ENCODE measurements around the gene LRP1B. TPM values are rescaled to one million over a fixed set of nuclear protein-coding genes. Genes with fewer than 3 reads are reported as not detected.

Gene LRP1B
- total and polyA plus RNA-seq, 2 of the 8 experiments (the other 6 are each of a cell fraction or from before 2014, with no cell fraction given): 0.03 TPM; not detected in 1

DNA sequence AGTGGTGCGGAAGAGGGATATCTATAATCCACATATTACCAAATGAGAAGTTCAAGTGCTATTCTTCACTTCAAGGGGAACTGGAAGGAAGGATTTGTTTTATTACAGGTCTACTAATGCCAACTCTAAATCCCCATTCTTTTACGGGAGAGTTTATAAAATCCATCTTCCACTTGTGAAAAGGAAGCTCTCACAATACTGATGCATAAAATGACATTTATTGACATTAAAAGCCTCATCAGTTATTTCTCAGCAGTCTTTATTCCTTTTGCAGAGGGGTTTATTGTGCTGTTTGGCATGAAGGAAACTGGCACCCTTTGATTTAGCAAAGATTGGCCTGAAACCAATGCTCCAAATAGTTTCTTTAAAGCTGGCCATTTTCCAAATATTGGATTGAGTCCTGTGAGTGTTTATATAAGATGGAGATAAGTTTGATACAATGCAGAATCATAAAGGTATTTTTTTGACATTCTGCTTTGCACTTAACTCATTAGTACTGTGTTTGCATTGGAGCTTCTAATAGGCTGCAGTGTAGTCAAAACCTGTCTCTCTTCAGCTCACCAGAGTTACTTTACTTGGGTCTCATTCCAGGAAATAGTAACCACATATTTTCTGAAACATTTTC lies 26.6 kb downstream of the LRP1B start:
- WGBS, 2 experiments (ENCODE audit: extremely low coverage in 1 of 2, insufficient coverage in 1 of 2, insufficient read length in 1 of 2, insufficient replicate concordance in 2 of 2, low coverage in 1 of 2, low lambda C conversion rate in 2 of 2, missing lambda C conversion rate in 1 of 2): 97% methylated on average over 2 of the region's 2 CpGs; no CpG with 5 or more reads in 1 of the 2 experiments
- ChIA-PET CTCF (ENCODE audit: partially characterized antibody) (interaction anchor here (0.9 to 2.2 kb wide), 5 partner anchors 11 to 930 kb away, joined by 3 to 5 read pairs (median 3); no protein-coding TSS in a partner anchor), POLR2A (ENCODE audit: partially characterized antibody) (no interaction called here)

More for the DNA sequence above, 26.6 kb downstream of the LRP1B start:
- H2BK15ac ChIP-seq (ENCODE audit: low read length): no peak overlapping the region
- no peak overlapping the region for H2AK5ac ChIP-seq (ENCODE audit: low read depth, low read length)
- H2BK5ac ChIP-seq (ENCODE audit: low read depth, low read length): no peak overlapping the region
- H3K4ac ChIP-seq (replicated peaks; ENCODE audit: insufficient read length, low read depth, low read length): no peak overlapping the region
- H4K20me1 ChIP-seq (replicated peaks in 1 of 2; ENCODE audit: control insufficient read depth in 1 of 2, insufficient read depth in 2 of 2, low read length in 2 of 2): no peaks in the 10 kb centered on the region
- no peak overlapping the region for H4K5ac ChIP-seq (ENCODE audit: insufficient read length, low read depth, low read length)
- H4K91ac ChIP-seq (replicated peaks; ENCODE audit: insufficient read length, low read length): no peak overlapping the region
- H3K4me1 ChIP-seq (replicated peaks in 1 of 4; ENCODE audit: control insufficient read depth in 3 of 4, insufficient read depth in 4 of 4, low read length in 3 of 4): peaks cover 0 to 4% (median under 1%) of the 10 kb centered on the region in 4 experiments; a peak in 2 of 7 replicates
- no peak overlapping the region for H3K4me2 ChIP-seq (ENCODE audit: insufficient read depth in 1 of 2, low read depth in 2 of 2, low read length in 2 of 2)
- no peaks in the 10 kb centered on the region for H3K79me2 ChIP-seq (ENCODE audit: control insufficient read depth in 1 of 2, insufficient read depth in 2 of 2, low read length in 2 of 2)
- no peak for DNase-seq (ENCODE audit: low read depth in 1 of 2, low spot score in 2 of 2)
- no peak overlapping the region for H3K14ac ChIP-seq (ENCODE audit: insufficient read length)
- no peak overlapping the region for H3K4me3 ChIP-seq (ENCODE audit: extremely low read depth in 1 of 4, insufficient read depth in 2 of 4, low read depth in 3 of 4, low read length in 4 of 4)
- no peak overlapping the region for H3K9ac ChIP-seq (replicated peaks in 1 of 4; ENCODE audit: extremely low read depth in 1 of 4, low read depth in 3 of 4, low read length in 3 of 4)
- no peaks in the 10 kb centered on the region for H3K9me3 ChIP-seq (ENCODE audit: insufficient read depth in 2 of 2, low read depth in 1 of 2, low read length in 1 of 2)
- H3K27me3 ChIP-seq (replicated peaks in 1 of 4; ENCODE audit: control insufficient read depth in 3 of 4, extremely low read depth in 1 of 4, insufficient read depth in 3 of 4, low read length in 3 of 4): no peaks in the 10 kb centered on the region
- no peak overlapping the region for H3K27ac ChIP-seq (ENCODE audit: low read depth, low read length)
- H3K23ac ChIP-seq (ENCODE audit: insufficient read length): no peak overlapping the region
- H4K8ac ChIP-seq (ENCODE audit: extremely low read depth, insufficient read depth, low read length): no peak overlapping the region
- H3K18ac ChIP-seq (ENCODE audit: extremely low read depth, low read length): no peak overlapping the region
- no peaks in the 10 kb centered on the region for H3K36me3 ChIP-seq (ENCODE audit: control insufficient read depth in 2 of 4, insufficient read depth in 4 of 4, low read length in 3 of 4)
- H3K23me2 ChIP-seq (ENCODE audit: low read depth, low read length): no peaks in the 10 kb centered on the region
- no peaks in the 10 kb centered on the region for H3K79me1 ChIP-seq (ENCODE audit: low read depth, low read length)
- TF ChIP-seq RFX5 (IDR thresholded peaks at IDR 0.05; ENCODE audit: borderline replicate concordance, low read depth, low read length) (no peak), SRF (IDR thresholded peaks at IDR 0.05; ENCODE audit: low read depth, low read length) (no peak), HDAC2 (IDR thresholded peaks at IDR 0.05; ENCODE audit: borderline replicate concordance in 1 of 2, low read depth in 2 of 2, low read length in 2 of 2) (no peak), HDAC6 (IDR thresholded peaks at IDR 0.05; ENCODE audit: low read depth, low read length) (no peak), JUN (IDR thresholded peaks at IDR 0.05; ENCODE audit: low read depth, low read length) (no peak), ASH2L (IDR thresholded peaks at IDR 0.05; ENCODE audit: low read length) (no peak), EGR1 (IDR thresholded peaks at IDR 0.05; ENCODE audit: borderline replicate concordance, low read depth, low read length) (no peak)
- no peak overlapping the region for H2BK120ac ChIP-seq (replicated peaks; ENCODE audit: low read depth, low read length)
- no peak overlapping the region for H2AFZ ChIP-seq (ENCODE audit: low read length)
- no peak overlapping the region for H2BK12ac ChIP-seq (ENCODE audit: low read depth, low read length)
- no peak overlapping the region for H3K56ac ChIP-seq (replicated peaks; ENCODE audit: insufficient read length, low read depth, low read length)
- no peak overlapping the region for H2BK20ac ChIP-seq (ENCODE audit: low read length)
- FAIRE-seq: no peak

All from H1 (cell line).